Sigmoid colon (tissue), 7 donors: ENCODE results near the gene LDB2. TPM values are rescaled to one million over a fixed set of nuclear protein-coding genes. Genes with fewer than 3 reads are reported as not detected.

Experiments
- DNase-seq: peaks from one replicate; pipeline ENCODE4 v3.0.0-alpha.2; 2019
- H3K27ac ChIP-seq, 4 donors: fragments of 200-600 bp; sonication (generic); one replicate each; pipeline ENCODE4 v1.5.1; 2016 to 2019; ENCODE audit warnings: mild to moderate bottlenecking in 1 of 4
- H3K27me3 ChIP-seq, 3 donors: fragments of 200-600 bp; sonication (generic); one replicate each; pipeline ENCODE4 v1.5.1; 2019; ENCODE audit warnings: mild to moderate bottlenecking in 1 of 3
- H3K36me3 ChIP-seq, 4 donors: fragments of 200-600 bp; sonication (generic); one replicate each; pipeline ENCODE4 v1.5.1; 2016 to 2019
- H3K4me1 ChIP-seq, 4 donors: fragments of 200-600 bp; sonication (generic); one replicate each; pipeline ENCODE4 v1.5.1; 2017 to 2019
- H3K4me3 ChIP-seq, 4 donors: fragments of 200-600 bp; sonication (generic); one replicate each; pipeline ENCODE4 v1.5.1; 2017 to 2019; ENCODE audit warnings: mild to moderate bottlenecking in 2 of 4, moderate library complexity in 1 of 4
- H3K9me3 ChIP-seq, 4 donors: fragments of 200-600 bp in 3 of 4; sonication (generic) in 3 of 4; one replicate each; pipeline versions ENCODE4 v1.5.1 to v1.6.1; 2013 to 2019
- EP300 ChIP-seq, 4 donors: sonication (generic); formaldehyde crosslinking; IDR thresholded peaks; one replicate each; pipeline ENCODE4 v1.6.1; 2017; ENCODE audit warnings: antibody characterized with exemption in 4 of 4
- POLR2A ChIP-seq, 2 donors: fragments of 450-650 bp; IDR thresholded peaks; one replicate each; pipeline ENCODE4 v1.6.1; 2016; ENCODE audit warnings: antibody characterized with exemption in 2 of 2, mild to moderate bottlenecking in 2 of 2, moderate library complexity in 2 of 2
- POLR2AphosphoS5 ChIP-seq, 4 donors: sonication (generic); formaldehyde crosslinking; IDR thresholded peaks; one replicate each; pipeline ENCODE4 v1.6.1; 2017; ENCODE audit warnings: antibody characterized with exemption in 4 of 4
- WGBS, 2 donors: extraction: QIAGEN DNeasy Blood & Tissue Kit; methylation state at CpG; one replicate each; pipeline ENCODE4 v1.1.7; 2013; 5-methylcytosine and 5-hydroxymethylcytosine counted together
- intact Hi-C: fragments of 100-400 bp; cut with DNase I; formaldehyde crosslinking; loops from one replicate; pipeline ENCODE4 v1.15.1; 2023
- polyA plus RNA-seq, 3 donors: library from polyadenylated mRNA; stranded (reverse); fragments of 200-250 nt; gene quantifications; one replicate each; pipeline ENCODE4 v1.2.3, GENCODE V29; 2013
- total RNA-seq, 4 donors: library from RNA; depleted of rRNA; stranded (reverse); fragments of >200 nt; gene quantifications; one replicate each; pipeline ENCODE4 v1.1.0, GENCODE V29; 2016
- TF ChIP-seq, protein P1 (sequence below), 4 experiments: fragments of 450-650 bp in 3 of 4; fragments of 200-600 bp in 1 of 4; IDR thresholded peaks; one replicate each; pipeline ENCODE4 v1.5.1; 2016 to 2019; ENCODE audit warnings: antibody characterized with exemption in 4 of 4, mild to moderate bottlenecking in 3 of 4, moderate library complexity in 2 of 4
- donor health status: healthy with polysubstance abuse.
- donor health status: Bipolar disorder and iron deficiency.
- donor health status: healthy.

Gene LDB2
- total and polyA plus RNA-seq, 7 donors: 2.1 to 28.5 (median 18.3) TPM

DNA sequence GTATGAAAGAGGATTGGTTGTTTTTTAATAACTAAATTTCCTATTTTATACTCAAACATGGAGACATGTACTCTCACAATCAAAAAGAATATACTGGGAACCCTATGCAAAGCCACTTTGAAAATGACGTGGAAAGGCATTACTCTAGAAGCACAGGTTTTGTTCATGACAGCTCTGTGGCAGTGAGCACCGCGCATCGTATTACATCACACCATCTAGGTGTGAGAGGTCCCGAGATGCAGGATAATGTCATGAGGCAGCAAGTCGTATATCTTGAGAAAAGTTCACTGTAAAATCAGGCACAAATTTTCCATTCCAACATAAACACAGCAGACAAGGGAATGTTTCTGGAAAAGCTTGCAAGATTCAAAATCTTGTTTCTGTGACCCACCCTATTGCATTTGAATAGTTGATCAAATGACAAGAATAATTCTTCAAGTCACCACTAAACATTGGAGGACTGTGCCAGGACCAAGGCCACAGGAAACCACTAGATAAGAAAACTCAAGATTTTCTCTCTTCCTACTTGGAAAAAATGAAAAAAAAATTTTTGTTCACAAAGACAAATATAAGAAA is 127.6 kb downstream of the LDB2 start:
- no peak for TF ChIP-seq POLR2AphosphoS5 (IDR thresholded peaks at IDR 0.05)
- no peak for DNase-seq
- no peaks in the 10 kb centered on the region for H3K9me3 ChIP-seq
- H3K4me3 ChIP-seq: no peak overlapping the region
- peaks cover 0 to 5% (median 3%) of the 10 kb centered on the region in 4 donors for H3K4me1 ChIP-seq
- H3K27me3 ChIP-seq: no peaks in the 10 kb centered on the region
- intact Hi-C loops: no loop called here
- WGBS, 2 donors: 86 to 91% methylated on average over 6 of the region's 6 CpGs
- H3K27ac ChIP-seq: no peak overlapping the region
- no peaks in the 10 kb centered on the region for H3K36me3 ChIP-seq

DNA sequence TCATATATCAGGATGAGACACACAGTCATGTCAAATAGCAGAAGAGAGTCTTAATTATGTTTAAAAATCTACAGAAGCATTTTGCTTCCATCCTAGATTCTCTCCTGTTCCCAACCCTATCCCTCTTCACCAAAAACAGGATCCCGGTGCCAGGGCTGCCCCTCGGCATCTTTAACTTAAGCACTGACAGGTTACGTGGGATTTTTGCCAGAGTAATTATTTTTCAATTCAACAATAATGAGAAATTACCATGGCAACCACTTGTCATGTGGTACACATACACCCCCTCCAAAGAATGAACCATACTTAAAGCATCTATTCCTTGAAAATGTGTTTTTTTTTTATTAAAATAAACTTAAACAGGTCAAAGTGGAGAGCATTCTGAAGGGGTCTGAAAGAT is 130.6 kb downstream of the LDB2 start:
- peaks cover 0 to 5% (median 3%) of the 10 kb centered on the region in 4 donors for H3K4me1 ChIP-seq
- intact Hi-C loops: no loop called here
- DNase-seq: no peak
- WGBS, 2 donors: 94% methylated on average over 3 of the region's 3 CpGs
- no peak overlapping the region for H3K27ac ChIP-seq
- TF ChIP-seq, protein P1, sequence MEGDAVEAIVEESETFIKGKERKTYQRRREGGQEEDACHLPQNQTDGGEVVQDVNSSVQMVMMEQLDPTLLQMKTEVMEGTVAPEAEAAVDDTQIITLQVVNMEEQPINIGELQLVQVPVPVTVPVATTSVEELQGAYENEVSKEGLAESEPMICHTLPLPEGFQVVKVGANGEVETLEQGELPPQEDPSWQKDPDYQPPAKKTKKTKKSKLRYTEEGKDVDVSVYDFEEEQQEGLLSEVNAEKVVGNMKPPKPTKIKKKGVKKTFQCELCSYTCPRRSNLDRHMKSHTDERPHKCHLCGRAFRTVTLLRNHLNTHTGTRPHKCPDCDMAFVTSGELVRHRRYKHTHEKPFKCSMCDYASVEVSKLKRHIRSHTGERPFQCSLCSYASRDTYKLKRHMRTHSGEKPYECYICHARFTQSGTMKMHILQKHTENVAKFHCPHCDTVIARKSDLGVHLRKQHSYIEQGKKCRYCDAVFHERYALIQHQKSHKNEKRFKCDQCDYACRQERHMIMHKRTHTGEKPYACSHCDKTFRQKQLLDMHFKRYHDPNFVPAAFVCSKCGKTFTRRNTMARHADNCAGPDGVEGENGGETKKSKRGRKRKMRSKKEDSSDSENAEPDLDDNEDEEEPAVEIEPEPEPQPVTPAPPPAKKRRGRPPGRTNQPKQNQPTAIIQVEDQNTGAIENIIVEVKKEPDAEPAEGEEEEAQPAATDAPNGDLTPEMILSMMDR (IDR thresholded peaks at IDR 0.05): no peak
- TF ChIP-seq POLR2A (IDR thresholded peaks at IDR 0.05) (no peak), POLR2AphosphoS5 (IDR thresholded peaks at IDR 0.05) (no peak), EP300 (IDR thresholded peaks at IDR 0.05) (no peak)
- no peaks in the 10 kb centered on the region for H3K9me3 ChIP-seq
- H3K36me3 ChIP-seq: no peaks in the 10 kb centered on the region
- H3K4me3 ChIP-seq: no peak overlapping the region
- no peaks in the 10 kb centered on the region for H3K27me3 ChIP-seq

DNA sequence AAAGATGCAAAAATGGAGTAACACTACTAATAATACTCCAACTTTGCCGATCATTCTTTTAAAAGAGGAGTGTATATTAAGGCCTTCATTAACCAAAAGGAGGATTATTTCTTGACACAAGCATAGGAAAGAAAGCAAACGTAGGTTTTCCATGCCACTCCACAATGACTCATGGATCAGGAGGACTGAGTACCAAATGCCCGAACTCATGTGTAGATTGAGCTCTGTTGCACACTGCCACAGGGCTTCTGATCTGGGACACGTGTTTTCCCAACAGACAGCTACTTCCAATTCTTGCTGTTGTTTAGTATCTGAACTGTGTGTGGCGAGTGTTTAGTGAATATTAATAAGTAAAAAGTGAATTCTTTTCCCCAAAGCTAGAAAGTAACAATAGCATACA is 131.2 kb downstream of the LDB2 start:
- 80 to 86% methylated on average over 5 of the region's 5 CpGs for WGBS, 2 donors
- Histone ChIP-seq H3K36me3 (no peaks in the 10 kb centered on the region), H3K27me3 (no peaks in the 10 kb centered on the region), H3K4me3 (no peak overlapping the region), H3K4me1 (peaks cover 0 to 1% (median under 1%) of the 10 kb centered on the region in 4 donors), H3K9me3 (no peaks in the 10 kb centered on the region), H3K27ac (no peak overlapping the region)
- no peak for TF ChIP-seq EP300 (IDR thresholded peaks at IDR 0.05)
- no peak for TF ChIP-seq POLR2AphosphoS5 (IDR thresholded peaks at IDR 0.05)
- TF ChIP-seq, protein P1 (IDR thresholded peaks at IDR 0.05): no peak
- no peak for TF ChIP-seq POLR2A (IDR thresholded peaks at IDR 0.05)
- no peak for DNase-seq
- intact Hi-C loops: no loop called here

DNA sequence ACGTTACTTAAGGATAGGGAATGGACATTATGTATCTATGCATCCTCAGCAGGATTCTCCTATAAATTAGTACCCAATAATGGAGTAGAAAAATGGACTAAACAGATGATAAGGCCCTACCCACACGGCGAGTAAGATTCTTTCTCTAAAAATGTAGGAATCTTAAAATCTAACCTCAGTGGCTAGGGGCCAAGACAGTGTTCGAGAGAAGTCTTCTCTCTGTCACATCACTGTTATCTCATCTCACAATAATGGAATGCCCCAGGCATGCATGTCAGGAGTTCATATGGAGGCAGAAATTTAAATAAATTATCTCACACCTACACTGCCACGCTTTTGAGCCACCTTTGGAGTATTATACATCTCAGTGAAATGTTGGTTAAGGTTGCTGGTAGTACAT is 132.9 kb downstream of the LDB2 start:
- H3K36me3 ChIP-seq: no peaks in the 10 kb centered on the region
- H3K4me3 ChIP-seq: no peak overlapping the region
- no peak for DNase-seq
- H3K9me3 ChIP-seq: no peaks in the 10 kb centered on the region
- H3K27me3 ChIP-seq: no peaks in the 10 kb centered on the region
- H3K27ac ChIP-seq: no peak overlapping the region
- H3K4me1 ChIP-seq: no peaks in the 10 kb centered on the region
- intact Hi-C loops: no loop called here
- WGBS, 2 donors: 85 to 91% methylated on average over 5 of the region's 5 CpGs
- TF ChIP-seq POLR2A (IDR thresholded peaks at IDR 0.05) (no peak), POLR2AphosphoS5 (IDR thresholded peaks at IDR 0.05) (no peak), EP300 (IDR thresholded peaks at IDR 0.05) (no peak)
- TF ChIP-seq, protein P1 (IDR thresholded peaks at IDR 0.05): no peak

DNA sequence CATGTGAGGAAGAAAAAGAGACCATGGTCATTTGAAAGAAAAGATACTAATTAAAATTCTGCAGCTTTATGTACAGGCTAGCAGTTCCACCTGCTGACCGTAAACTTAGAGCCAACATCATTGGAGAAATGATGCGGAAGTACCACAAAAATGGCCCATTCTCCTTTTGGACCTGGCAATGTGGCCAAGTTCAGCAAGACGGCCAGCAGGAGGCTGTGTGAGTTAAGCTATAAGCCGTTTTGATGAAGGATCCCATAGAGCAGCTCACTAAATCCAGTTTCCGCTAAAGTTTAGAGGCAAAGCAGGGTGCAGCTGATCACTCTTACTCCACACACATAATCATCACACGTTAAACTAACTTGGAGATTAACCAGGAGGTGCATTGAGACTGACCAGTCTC is 133.8 kb downstream of the LDB2 start:
- H3K36me3 ChIP-seq: no peaks in the 10 kb centered on the region
- no peaks in the 10 kb centered on the region for H3K27me3 ChIP-seq
- WGBS, 2 donors: 70 to 83% methylated on average over 6 of the region's 6 CpGs
- no peak overlapping the region for H3K27ac ChIP-seq
- TF ChIP-seq POLR2AphosphoS5 (IDR thresholded peaks at IDR 0.05) (no peak), EP300 (IDR thresholded peaks at IDR 0.05) (no peak), POLR2A (IDR thresholded peaks at IDR 0.05) (no peak)
- TF ChIP-seq, protein P1 (IDR thresholded peaks at IDR 0.05): no peak
- no peaks in the 10 kb centered on the region for H3K4me1 ChIP-seq
- intact Hi-C loops: no loop called here
- no peak for DNase-seq
- H3K9me3 ChIP-seq: no peaks in the 10 kb centered on the region
- no peak overlapping the region for H3K4me3 ChIP-seq
